Nucleus accumbens (tissue), 56 donors: Measurements from ENCODE around the gene SPINT1.

Experiments
- DNase-seq, 56 donors: peaks; one replicate each; lab custom pipeline; 2025; lab: John Stamatoyannopoulos, UW

The SPINT1 gene

GRCh38 chr15:40826423-40827075 lies 17.3 kb upstream of the SPINT1 start:
- no peak for DNase-seq

- DNase-seq: no peak
These were observed 15.3 kb upstream of the SPINT1 start, which contains the start of gene PPP1R14D for GRCh38 chr15:40828447-40829036. Gene PPP1R14D (minus strand): TSS chr15:40828708. CDS start chr15:40828641, 67 bp downstream.

- DNase-seq: no peak
These were observed 14.7 kb upstream of the SPINT1 start for GRCh38 chr15:40829115-40829514.

- DNase-seq: no peak
These were observed 13.0 kb upstream of the SPINT1 start for GRCh38 chr15:40830884-40831283.

- DNase-seq: no peak
These were observed 12.0 kb upstream of the SPINT1 start for GRCh38 chr15:40831861-40832260.

- DNase-seq: no peak
These were observed 10.9 kb upstream of the SPINT1 start for GRCh38 chr15:40832903-40833302.

GRCh38 chr15:40836020-40836419 lies 7.8 kb upstream of the SPINT1 start:
- DNase-seq: no peak

GRCh38 chr15:40838756-40839155 lies 5.1 kb upstream of the SPINT1 start:
- DNase-seq: no peak

- no peak for DNase-seq
These were observed 2.1 kb upstream of the SPINT1 start for GRCh38 chr15:40841741-40842140.

GRCh38 chr15:40843261-40843884 lies 475 bp upstream of the SPINT1 start:
- DNase-seq: no peak

- DNase-seq: no peak
These were observed 815 bp downstream of the SPINT1 start for GRCh38 chr15:40844696-40845030.

GRCh38 chr15:40845036-40845435 lies 1.2 kb downstream of the SPINT1 start:
- DNase-seq: no peak

GRCh38 chr15:40845511-40846284 lies 1.9 kb downstream of the SPINT1 start:
- no peak for DNase-seq

GRCh38 chr15:40846841-40847222 lies 3.0 kb downstream of the SPINT1 start:
- DNase-seq: no peak

GRCh38 chr15:40847223-40847961 lies 3.5 kb downstream of the SPINT1 start:
- peak in 12 of 56 donors; percentile 2 to 46 (median 20) for DNase-seq

GRCh38 chr15:40850576-40851112 lies 6.8 kb downstream of the SPINT1 start:
- no peak for DNase-seq

- no peak for DNase-seq
These were observed 8.7 kb downstream of the SPINT1 start for GRCh38 chr15:40852529-40852928.

GRCh38 chr15:40853241-40853890 lies 9.5 kb downstream of the SPINT1 start:
- no peak for DNase-seq

- DNase-seq: no peak
These were observed 10.3 kb downstream of the SPINT1 start for GRCh38 chr15:40854161-40854560.

- no peak for DNase-seq
These were observed 11.9 kb downstream of the SPINT1 start for GRCh38 chr15:40855706-40856234.
